Small intestine (tissue), 7 donors: ENCODE measurements around the gene SFI1. TPM values are rescaled to one million over a fixed set of nuclear protein-coding genes. Genes with fewer than 3 reads are reported as not detected.

Experiments used
- DNase-seq, 2 donors: peaks; one replicate each; pipeline versions ENCODE4 v3.0.0 to v3.0.0-alpha.2; 2013
- FAIRE-seq: peaks from 2 replicates; lab custom pipeline; 2012; peaks lifted over from hg19 to GRCh38; lab: Jason Lieb, UNC
- H3K27ac ChIP-seq, 3 donors: one replicate each; pipeline ENCODE4 v1.5.1; 2013; ENCODE audit warnings: low read length in 2 of 3, mild to moderate bottlenecking in 2 of 3, control low read depth in 1 of 3, inconsistent platforms in 1 of 3, low read depth in 1 of 3, moderate library complexity in 1 of 3
- H3K27me3 ChIP-seq, 3 donors: one replicate each; pipeline ENCODE4 v1.6.1; 2013; ENCODE audit warnings: low read length in 3 of 3, inconsistent platforms in 1 of 3; ENCODE audit not compliant: control insufficient read depth in 3 of 3, insufficient read depth in 3 of 3
- H3K36me3 ChIP-seq, 3 donors: one replicate each; pipeline ENCODE4 v1.6.1; 2013; ENCODE audit warnings: low read length in 3 of 3, inconsistent platforms in 1 of 3, low read depth in 1 of 3, mild to moderate bottlenecking in 1 of 3, moderate library complexity in 1 of 3; ENCODE audit not compliant: control insufficient read depth in 3 of 3, insufficient read depth in 2 of 3
- H3K4me1 ChIP-seq, 3 donors: one replicate each; pipeline ENCODE4 v1.6.1; 2013; ENCODE audit warnings: low read length in 2 of 3, inconsistent platforms in 1 of 3, low read depth in 1 of 3, mild to moderate bottlenecking in 1 of 3, moderate library complexity in 1 of 3; ENCODE audit not compliant: control insufficient read depth in 3 of 3, insufficient read depth in 2 of 3
- H3K4me3 ChIP-seq, 3 donors: one replicate each; pipeline ENCODE4 v1.5.1; 2013; ENCODE audit warnings: low read length in 3 of 3, control low read depth in 1 of 3, inconsistent platforms in 1 of 3, low read depth in 1 of 3, mild to moderate bottlenecking in 1 of 3, moderate library complexity in 1 of 3
- H3K9me3 ChIP-seq, 2 donors: one replicate each; pipeline ENCODE4 v1.6.1; 2013; ENCODE audit warnings: low read depth in 1 of 2, low read length in 1 of 2; ENCODE audit not compliant: control insufficient read depth in 2 of 2, insufficient read depth in 1 of 2
- whole genome bisulfite sequencing, 3 donors: extraction: QIAGEN DNeasy Blood & Tissue Kit; methylation state at CpG; one replicate each; pipeline ENCODE4 v1.1.7; 2013; 5-methylcytosine and 5-hydroxymethylcytosine counted together
- polyA plus RNA-seq, 4 donors: library from polyadenylated mRNA; stranded (reverse) in 3 of 4; unstranded in 1 of 4; fragments of 200-250 nt in 3 of 4; fragments of 120-200 nt in 1 of 4; gene quantifications; one replicate each; pipeline versions ENCODE4 v1.2.1 to v1.2.3, GENCODE V29; 2013
- donor health status: healthy with polysubstance abuse.
- donor health status: control.
- donor health status: control.
- donor health status: Bipolar disorder and iron deficiency.
- donor health status: healthy.

Gene SFI1
- polyA plus RNA-seq, 4 donors, result 21.5 to 174 (median 97.6) TPM

DNA sequence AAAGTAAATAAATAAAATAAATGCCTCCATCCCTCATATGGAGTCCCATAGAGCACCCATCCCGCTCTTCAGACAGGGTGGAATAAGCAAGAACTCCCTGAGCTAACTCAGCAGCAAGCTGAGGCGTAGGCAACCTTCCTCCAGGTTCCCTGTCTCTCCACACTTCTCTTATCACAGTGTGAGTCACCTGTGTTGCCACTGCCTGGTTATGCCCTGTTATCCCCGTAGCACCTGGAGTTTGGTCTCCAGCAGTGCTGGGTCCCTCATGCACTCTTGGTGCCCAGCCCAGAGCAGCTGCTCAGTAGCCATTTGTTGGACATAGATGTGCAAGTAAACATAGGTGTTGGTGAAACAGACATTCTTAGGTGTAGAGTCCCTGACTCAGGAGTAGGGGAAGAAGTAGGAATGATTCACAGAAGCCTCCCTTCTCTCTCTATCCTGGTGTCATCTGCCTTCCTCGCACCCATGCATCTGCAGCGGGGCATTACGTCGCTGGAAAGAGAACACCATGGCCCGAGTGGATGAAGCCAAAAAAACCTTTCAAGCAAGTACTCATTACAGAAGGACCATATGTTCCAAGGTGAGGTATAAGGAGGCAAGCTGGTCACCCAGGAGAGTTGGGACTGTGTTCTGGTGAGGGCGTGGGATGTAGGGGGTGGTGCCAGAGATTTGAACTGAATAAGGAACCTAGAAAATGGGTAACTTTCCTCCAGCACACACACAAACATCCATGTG lies 109.7 kb downstream of the SFI1 start:
- peak; percentile 78 to 93 for DNase-seq
- peak overlapping the region in 2 of 3 donors; percentile 18 to 68 for H3K27ac ChIP-seq
- H3K4me3 ChIP-seq, result no peak overlapping the region
- 60 to 85% (median 72%) methylated on average over 9 of the region's 9 CpGs for WGBS, 3 donors
- peaks cover 4 to 26% (median 5%) of the 10 kb centered on the region in 3 donors for H3K4me1 ChIP-seq
- no peak for FAIRE-seq
- H3K27me3 ChIP-seq, result no peaks in the 10 kb centered on the region
- H3K9me3 ChIP-seq, result no peaks in the 10 kb centered on the region
- peaks cover 3 to 84% (median 25%) of the 10 kb centered on the region in 3 donors for H3K36me3 ChIP-seq

GRCh38 chr22:31607696-31608095 lies 111.4 kb downstream of the SFI1 start:
- 95% methylated on average over 7 of the region's 7 CpGs for WGBS, 3 donors
- FAIRE-seq, result no peak
- Histone ChIP-seq H3K9me3 (no peaks in the 10 kb centered on the region), H3K4me3 (no peak overlapping the region), H3K27ac (no peak overlapping the region), H3K4me1 (peaks cover 4 to 30% (median 5%) of the 10 kb centered on the region in 3 donors), H3K36me3 (peaks cover 3 to 83% (median 27%) of the 10 kb centered on the region in 3 donors), H3K27me3 (no peaks in the 10 kb centered on the region)
- DNase-seq, result no peak

DNA sequence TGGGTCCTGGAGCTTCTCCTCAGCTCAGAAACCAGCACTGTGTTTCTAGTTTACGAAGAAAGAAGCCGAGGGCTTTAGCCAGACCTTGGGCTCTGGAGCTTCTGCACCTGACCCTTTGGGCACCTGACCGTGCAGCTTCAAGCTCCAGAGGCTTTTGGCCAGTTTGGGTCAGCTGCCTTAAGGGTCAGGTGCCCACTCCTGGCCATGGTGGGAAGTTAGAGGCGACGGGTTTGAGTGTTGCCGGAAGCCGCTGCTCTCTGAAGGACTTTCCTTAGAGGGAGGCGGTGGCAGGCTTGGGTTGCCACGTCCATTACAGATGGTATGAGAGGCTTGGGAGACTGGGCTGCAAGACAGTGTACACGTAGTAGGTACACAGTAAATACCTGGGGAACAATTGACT lies 113.4 kb downstream of the SFI1 start:
- peaks cover 0 to 85% (median 21%) of the 10 kb centered on the region in 3 donors for H3K36me3 ChIP-seq
- 92 to 96% (median 95%) methylated on average over 10 of the region's 10 CpGs for WGBS, 3 donors
- H3K27ac ChIP-seq, result no peak overlapping the region
- peaks cover 4 to 43% (median 5%) of the 10 kb centered on the region in 3 donors for H3K4me1 ChIP-seq
- no peak overlapping the region for H3K4me3 ChIP-seq
- no peaks in the 10 kb centered on the region for H3K27me3 ChIP-seq
- no peaks in the 10 kb centered on the region for H3K9me3 ChIP-seq
- no peak for FAIRE-seq
- no peak for DNase-seq

DNA sequence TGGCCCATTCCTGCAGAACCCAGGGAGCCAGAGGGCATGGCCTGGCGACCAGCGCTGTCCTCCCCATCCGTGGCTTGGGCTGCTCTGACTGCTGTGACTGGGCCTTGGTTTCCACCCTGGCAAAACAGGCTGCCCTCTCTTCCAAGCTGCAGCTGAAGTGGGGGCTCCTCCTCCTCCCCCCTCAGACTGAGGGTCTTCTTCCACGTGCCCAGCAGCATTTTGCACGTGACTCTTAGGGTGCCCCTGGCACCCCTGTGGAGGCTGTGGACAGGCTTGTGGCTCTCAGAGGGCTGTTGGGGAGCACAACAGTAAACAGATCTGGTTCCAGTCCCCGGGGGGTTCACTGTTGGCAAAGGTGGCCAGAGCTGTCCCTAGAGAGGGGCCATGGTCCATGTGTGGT lies 114.3 kb downstream of the SFI1 start:
- H3K27me3 ChIP-seq, result no peaks in the 10 kb centered on the region
- 85 to 94% (median 90%) methylated on average over 6 of the region's 6 CpGs for WGBS, 3 donors
- H3K27ac ChIP-seq, result no peak overlapping the region
- no peaks in the 10 kb centered on the region for H3K9me3 ChIP-seq
- H3K4me1 ChIP-seq, result peaks cover 0 to 43% (median 4%) of the 10 kb centered on the region in 3 donors
- no peak overlapping the region for H3K4me3 ChIP-seq
- no peak for DNase-seq
- FAIRE-seq, result no peak
- H3K36me3 ChIP-seq, result peaks cover 0 to 86% (median 21%) of the 10 kb centered on the region in 3 donors

DNA sequence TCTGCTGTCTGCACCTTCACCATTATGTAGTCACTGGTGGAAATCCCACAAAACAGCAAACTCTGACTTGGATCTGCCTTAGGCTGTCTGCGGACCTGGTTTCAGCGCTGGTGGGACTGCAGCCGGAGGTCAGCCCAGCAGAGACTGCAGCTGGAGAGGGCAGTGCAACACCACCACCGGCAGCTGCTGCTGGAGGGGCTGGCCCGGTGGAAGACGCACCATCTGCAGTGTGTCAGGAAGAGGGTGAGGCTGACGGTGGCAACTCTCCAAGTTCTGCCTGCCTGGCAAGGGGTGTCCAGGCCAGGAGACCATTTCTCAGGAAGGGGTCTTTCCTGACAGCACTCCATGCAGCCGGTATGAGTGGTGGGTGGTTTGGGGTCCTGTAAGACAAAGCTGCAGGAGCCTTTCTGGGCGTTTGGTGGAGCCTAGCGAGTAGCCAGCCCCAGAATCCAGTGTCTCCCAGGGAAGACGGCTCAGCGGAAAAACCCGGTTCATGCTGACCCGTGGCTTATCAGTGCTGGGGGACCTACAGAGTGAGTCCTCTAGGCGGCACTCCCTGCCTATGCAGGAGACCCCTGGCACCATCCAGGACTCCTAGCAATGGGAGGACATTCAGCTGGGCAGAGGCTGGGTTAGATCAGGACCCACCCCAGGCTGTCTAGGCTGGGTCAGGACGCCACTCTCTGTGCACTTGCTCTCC lies 114.9 kb downstream of the SFI1 start:
- H3K36me3 ChIP-seq, result peaks cover 0 to 88% (median 21%) of the 10 kb centered on the region in 3 donors

GRCh38 chr22:31612891-31613285 lies 116.6 kb downstream of the SFI1 start:
- WGBS, 3 donors, result 85 to 95% (median 88%) methylated on average over 11 to 12 of the region's 12 CpGs
- no peak for FAIRE-seq
- peaks cover 0 to 94% (median 21%) of the 10 kb centered on the region in 3 donors for H3K36me3 ChIP-seq
- DNase-seq, result no peak
- H3K9me3 ChIP-seq, result no peaks in the 10 kb centered on the region
- no peaks in the 10 kb centered on the region for H3K27me3 ChIP-seq
- peaks cover 7 to 54% (median 8%) of the 10 kb centered on the region in 3 donors for H3K4me1 ChIP-seq
- peak overlapping the region in 2 of 3 donors; percentile 5 to 41 for H3K27ac ChIP-seq
- no peak overlapping the region for H3K4me3 ChIP-seq

More for the DNA sequence above, 114.9 kb downstream of the SFI1 start:
- no peak overlapping the region for H3K27ac ChIP-seq
- no peaks in the 10 kb centered on the region for H3K27me3 ChIP-seq
- no peaks in the 10 kb centered on the region for H3K9me3 ChIP-seq
- 67 to 75% (median 68%) methylated on average over 16 of the region's 16 CpGs for WGBS, 3 donors
- no peak overlapping the region for H3K4me3 ChIP-seq
- DNase-seq (no peak), FAIRE-seq (no peak)
- peaks cover 2 to 43% (median 9%) of the 10 kb centered on the region in 3 donors for H3K4me1 ChIP-seq

DNA sequence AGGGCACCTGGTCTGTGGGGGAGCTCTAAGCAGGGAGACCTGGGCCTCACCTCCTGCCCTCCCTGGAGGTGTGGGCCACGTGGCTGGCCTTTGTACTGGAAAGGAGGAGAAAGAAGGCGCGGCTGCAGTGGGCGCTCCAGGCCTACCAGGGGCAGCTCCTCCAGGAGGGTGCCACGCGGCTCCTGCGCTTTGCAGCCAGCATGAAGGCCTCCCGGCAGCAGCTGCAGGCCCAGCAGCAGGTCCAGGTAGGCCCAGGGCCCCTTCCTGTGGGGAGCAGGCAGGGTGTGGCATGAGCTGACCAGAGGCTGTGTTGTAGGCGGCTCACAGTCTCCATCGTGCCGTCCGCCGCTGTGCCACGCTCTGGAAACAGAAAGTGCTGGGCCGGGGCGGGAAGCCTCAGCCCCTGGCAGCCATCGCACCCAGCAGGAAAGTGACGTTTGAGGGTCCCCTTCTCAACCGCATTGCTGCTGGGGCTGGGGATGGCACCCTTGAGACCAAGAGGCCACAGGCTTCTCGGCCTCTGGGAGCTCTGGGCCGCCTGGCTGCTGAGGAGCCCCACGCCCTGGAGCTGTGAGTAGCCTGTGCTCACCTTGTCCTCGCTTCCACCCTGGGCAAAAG lies 117.1 kb downstream of the SFI1 start:
- DNase-seq, result peak; percentile 54 to 83
- H3K36me3 ChIP-seq, result peaks cover 0 to 95% (median 20%) of the 10 kb centered on the region in 3 donors
- WGBS, 3 donors, result 71 to 84% (median 72%) methylated on average over 23 of the region's 23 CpGs

DNA sequence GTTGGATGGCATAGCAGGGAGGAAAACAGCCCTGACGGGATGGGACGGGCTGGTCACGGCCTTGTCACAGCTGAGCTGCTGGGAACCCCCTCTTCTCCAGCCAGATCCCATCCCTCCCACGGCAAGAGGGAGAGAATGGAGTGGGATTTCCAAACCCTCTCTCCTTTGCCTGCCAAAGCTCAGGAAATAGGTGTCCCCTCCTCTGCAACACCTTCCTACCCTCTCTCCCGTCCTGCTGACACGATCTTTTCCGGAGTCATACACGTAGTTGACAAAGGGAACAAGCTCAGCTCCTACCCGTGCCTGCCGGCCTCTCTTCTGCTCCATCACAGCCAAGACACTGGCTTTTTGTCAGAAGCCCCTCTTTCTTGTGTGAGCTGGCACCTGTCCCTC lies 117.6 kb downstream of the SFI1 start:
- peaks cover 7 to 61% (median 8%) of the 10 kb centered on the region in 3 donors for H3K4me1 ChIP-seq
- no peak for DNase-seq
- H3K36me3 ChIP-seq, result peaks cover 4 to 96% (median 19%) of the 10 kb centered on the region in 3 donors
- no peaks in the 10 kb centered on the region for H3K27me3 ChIP-seq
- no peaks in the 10 kb centered on the region for H3K9me3 ChIP-seq
- peak overlapping the region in 1 of 3 donors; percentile 41 for H3K27ac ChIP-seq
- H3K4me3 ChIP-seq, result no peak overlapping the region
- 83 to 91% (median 88%) methylated on average over 9 to 10 of the region's 10 CpGs for WGBS, 3 donors
- FAIRE-seq, result no peak

More for the DNA sequence above, 117.1 kb downstream of the SFI1 start:
- no peak overlapping the region for H3K4me3 ChIP-seq
- H3K27me3 ChIP-seq, result no peaks in the 10 kb centered on the region
- H3K27ac ChIP-seq, result peak overlapping the region in 2 of 3 donors; percentile 5 to 41
- H3K9me3 ChIP-seq, result no peaks in the 10 kb centered on the region
- FAIRE-seq, result no peak
- H3K4me1 ChIP-seq, result peaks cover 7 to 58% (median 8%) of the 10 kb centered on the region in 3 donors
